Fibroblast of the conjunctiva (primary cell): ENCODE measurements around the gene SH3GL3.

Experiments
- DNase-seq: peaks from one replicate; pipeline ENCODE4 v3.0.0-alpha.2; 2010; ENCODE audit warnings: low read depth

The SH3GL3 gene

DNA sequence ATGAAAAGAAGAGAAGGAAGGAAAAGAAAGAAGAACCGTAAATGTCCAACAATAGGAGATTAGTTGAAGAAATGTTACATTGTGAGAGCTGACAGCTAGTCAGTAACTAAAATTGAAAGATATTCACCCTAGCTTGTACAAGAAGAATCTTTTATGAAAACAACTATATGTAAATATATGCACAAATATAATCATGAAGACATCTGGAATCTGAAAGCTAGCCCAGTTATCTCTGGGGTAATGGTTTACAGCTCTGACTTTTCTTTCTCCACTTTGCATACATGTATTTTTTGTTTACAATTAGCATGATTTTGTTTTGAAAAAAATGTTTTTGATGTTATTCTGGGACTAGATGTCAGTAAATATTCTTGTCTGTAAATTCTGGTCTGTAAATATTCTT is 169.7 kb downstream of the SH3GL3 start:
- no peak for DNase-seq

DNA sequence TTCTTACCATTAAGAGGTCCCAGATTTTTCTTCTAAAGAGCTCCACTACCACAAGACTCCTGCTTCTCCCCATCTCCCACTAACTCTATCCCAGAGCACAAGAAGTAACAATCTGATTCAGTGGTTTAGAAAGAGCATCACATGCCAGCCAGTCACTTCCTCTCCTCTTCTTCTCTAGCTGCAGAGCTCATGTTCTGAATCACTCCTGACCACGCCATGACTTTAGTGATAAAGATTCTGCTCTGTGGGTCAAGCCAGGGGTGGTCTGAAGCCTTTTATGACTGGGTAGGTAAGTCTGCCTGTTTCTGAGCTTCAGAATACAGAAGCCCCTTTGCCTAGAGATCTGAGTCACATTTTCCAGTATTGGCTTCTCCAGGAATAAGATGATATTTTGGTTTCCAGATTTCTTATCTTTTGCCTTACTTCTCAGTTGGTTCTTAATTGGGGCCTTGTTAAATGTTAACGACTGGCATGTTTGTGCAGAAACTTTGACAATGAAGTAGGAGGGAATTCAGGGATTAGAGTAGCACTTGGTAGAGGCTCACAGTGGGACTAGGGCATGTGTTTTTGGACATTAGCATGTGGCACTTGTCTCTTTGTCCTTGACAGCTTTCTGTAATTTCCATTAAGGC is 179.1 kb downstream of the SH3GL3 start:
- no peak for DNase-seq

GRCh38 chr15:83631534-83631933 is 184.4 kb downstream of the SH3GL3 start:
- DNase-seq, result no peak

GRCh38 chr15:83643201-83643600 is 196.1 kb downstream of the SH3GL3 start:
- DNase-seq, result no peak

- no peak for DNase-seq
Measured at GRCh38 chr15:83644439-83644838, 197.3 kb downstream of the SH3GL3 start.

DNA sequence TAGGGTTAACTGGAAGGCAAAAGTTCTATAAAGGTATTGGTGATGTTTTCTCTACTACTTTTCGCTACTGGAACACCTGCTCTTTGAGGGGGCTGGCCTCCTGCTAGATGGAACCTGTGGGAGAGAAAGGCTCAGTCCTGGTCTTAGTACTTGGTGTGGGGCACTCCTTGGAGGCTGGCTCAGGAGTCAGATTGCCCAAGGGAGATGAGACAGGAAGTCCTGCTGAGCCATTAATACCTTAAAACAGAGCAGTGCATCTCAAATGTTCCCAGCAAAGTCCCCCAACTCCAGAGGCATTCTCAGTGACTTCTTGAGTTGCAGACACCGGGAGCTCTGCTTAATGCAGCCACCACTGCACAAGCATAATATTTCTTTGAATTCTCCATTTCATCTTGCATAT is 203.7 kb downstream of the SH3GL3 start:
- no peak for DNase-seq

DNA sequence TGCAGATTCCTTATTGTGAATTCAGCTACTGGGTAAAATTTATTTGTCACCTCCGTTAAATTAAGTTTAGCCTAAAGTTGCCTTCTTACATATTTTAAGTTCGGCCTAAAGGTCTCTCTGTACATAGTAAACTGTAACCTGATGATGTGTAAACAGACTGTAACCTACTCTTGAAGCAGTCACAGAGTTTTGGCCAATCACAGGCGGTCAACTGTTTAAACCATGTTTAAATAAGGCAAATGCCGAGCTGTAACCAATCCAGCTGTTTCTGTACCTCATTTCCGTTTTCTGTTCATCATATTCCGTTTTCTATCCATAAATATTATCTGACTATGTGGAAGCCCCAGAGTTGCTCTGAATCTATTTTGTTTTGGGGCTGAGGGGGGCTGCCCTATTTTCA is 204.4 kb downstream of the SH3GL3 start:
- no peak for DNase-seq

DNA sequence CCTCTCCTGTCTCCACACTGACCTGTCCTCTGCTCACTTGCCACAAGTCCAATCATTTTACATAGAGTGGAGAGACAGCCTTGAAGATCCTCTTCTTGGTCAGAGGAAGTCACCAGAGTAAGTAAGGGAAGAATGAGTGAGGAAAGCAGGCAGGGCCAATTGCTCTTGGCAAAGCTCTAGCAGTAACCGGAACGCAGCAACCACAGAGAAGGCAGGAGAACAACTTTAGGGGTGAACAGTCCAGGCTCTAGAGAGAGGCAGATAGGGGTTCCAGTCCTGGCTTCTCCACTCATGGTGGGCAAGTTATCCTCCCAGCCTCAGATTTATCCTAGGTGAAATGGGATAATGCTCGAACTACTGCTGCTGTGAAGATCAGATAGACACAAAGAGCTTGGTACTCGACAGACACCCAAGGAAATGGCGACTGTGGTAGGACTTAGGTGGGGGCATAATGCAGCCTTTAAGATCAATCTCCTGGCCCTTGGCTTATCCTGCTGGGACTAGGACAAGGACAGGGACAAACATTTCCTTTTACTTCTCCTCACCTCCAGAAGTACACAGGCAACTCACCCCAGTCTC is 205.6 kb downstream of the SH3GL3 start:
- no peak for DNase-seq

DNA sequence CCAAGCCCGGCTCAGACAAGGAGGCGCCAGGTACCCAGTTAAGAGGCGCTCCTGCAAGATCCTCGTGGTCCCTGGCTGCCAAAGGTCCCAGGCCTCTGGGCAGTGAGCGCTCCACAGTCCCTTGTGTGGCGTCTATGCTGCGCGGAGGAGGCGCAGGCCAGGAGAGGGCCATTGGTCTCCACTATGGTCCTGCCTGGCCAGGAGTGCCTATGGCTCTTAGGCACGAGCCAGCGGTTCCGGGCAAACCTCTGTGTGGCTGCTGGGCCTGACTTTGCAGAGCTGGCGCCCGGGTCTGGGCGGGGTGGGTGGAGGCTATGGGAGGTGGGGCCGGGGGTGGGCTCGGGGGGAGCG is 206.1 kb downstream of the SH3GL3 start:
- DNase-seq, result no peak

GRCh38 chr15:83653639-83654378 is 206.7 kb downstream of the SH3GL3 start, which contains the start of gene ADAMTSL3:
TSS of gene ADAMTSL3 (plus strand) at chr15:83654123. CDS start at chr15:83655762, 1,639 bp downstream.
- no peak for DNase-seq

GRCh38 chr15:83654379-83655236 is 207.5 kb downstream of the SH3GL3 start:
- no peak for DNase-seq

DNA sequence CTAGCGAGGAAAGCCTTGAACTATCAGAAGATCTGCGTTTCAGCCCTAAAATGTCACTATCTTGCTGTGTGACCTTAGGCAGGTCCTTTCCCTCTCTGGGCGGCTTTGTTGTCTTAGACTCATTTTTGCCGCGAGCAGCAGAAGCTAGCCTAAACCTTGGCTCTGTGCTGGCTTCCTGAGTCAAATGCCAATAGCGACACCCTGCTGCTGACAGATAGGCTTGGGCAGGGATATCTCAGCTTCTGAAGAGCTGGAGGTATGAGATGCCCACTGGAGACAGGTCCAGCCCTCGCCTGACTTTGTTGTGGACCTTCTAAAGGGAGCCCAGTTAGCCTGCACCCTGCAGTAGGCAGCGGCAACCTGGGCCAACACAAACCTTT is 208.1 kb downstream of the SH3GL3 start:
- DNase-seq, result no peak

DNA sequence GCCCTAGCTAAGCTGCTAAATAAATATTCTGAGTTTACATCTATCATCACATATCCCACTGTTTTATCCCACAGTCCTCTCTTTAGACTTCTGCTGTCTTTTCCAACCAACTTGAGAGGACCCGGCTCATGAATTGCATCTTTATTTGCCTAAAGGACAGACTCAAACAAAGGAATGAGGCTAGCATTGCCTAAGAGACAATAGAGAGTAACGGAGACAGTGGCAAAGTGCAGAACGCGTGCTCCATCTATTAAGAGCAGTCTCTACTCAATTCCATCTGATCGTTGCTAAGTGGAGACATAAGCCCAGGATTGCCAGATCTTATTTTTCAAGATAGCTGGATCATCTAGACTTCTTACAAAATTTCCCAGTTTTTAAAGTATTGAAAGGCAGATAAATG is 209.1 kb downstream of the SH3GL3 start:
- DNase-seq, result no peak

DNA sequence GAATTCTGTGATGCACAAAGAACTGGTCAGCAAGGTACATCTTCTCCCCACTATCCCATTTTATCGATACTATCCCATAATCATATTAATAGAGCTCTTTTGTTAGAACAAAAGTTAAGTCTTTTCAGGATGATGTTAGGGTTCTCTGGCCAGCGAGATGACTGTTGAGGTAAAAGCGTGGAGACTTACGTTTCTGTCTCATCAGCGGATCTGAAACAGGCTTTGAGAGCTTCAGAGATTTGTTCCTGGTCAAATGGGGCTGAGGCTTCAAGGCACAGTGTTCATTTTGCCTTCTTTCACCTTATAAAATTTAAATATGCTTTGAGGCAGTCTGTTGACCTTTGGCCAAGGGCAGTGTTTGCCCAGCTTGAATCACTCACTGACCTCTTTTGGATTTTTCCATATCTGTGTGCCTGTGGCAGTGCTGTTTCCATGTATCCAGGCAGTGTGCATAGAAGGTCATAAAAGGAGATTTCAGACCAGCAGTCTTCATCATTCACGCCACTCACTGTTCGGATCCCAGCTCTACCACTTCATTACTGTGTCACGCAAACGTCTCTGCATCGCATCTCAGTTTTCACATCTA is 209.9 kb downstream of the SH3GL3 start:
- DNase-seq, result no peak

- DNase-seq, result no peak
Measured at GRCh38 chr15:83657549-83657948, 210.4 kb downstream of the SH3GL3 start.

DNA sequence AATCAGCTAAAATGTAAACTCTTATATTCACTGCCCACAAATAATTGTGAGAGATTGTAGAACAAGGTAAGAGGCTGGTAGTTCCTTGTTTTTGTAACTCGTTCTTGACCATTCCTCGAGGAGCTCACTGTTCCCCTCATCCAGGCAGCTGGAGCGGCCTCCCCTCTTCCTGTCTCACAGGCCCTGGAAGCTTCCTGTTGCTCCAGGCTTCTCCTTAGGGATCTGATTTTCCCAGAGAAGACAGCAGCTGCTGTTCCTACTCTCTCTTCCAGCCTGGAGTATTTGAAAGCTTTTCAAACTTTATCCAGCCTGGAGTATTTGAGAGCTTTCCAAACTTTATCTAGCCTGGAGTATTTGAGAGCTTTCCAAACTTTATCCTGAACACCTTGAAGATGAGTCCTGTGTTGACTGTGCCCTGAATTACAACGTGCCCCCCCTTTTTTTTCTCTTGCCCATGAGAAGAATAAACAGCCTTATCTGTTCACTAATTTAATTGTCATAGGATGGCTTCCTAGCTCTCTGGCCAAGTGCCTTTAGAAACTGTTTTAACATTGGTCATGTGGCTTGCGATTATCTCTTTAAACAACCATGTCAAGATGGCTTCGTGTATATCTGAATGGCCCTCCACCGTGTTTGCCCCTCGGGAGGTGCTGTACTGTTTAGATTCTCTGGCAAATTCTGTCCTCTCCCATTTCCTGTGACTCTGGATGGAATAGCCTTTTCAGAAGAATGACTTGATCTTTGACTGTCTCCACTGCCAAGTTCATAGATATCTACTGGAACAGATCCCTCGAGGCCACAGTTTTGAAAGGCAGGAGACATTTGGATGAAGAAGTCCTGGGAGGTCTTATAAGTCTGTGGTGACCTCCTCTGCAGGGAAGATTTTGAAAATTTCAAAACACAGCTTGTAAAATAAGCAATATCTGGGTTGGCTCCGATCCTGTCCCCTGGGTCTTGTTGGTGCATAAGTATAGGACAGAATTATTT is 211.6 kb downstream of the SH3GL3 start:
- no peak for DNase-seq

DNA sequence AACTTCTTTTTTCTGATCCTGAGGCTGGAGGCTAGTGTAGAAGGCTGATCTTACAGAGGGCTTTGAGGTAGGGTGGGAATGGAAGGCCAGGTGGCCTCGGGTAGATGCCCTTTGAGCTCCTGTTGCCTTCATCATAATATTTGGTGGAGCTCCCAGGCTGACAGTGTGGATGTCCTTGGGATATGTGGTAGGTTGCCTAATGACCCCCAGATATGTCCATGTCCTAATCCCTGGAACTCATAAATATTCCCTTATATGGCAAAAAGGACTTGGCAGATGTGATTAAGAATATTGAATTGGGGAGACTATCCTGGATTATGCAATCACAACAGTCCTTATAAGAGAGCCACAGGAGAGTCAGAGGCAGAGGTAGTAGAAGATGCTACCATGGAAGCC is 212.3 kb downstream of the SH3GL3 start:
- no peak for DNase-seq

DNA sequence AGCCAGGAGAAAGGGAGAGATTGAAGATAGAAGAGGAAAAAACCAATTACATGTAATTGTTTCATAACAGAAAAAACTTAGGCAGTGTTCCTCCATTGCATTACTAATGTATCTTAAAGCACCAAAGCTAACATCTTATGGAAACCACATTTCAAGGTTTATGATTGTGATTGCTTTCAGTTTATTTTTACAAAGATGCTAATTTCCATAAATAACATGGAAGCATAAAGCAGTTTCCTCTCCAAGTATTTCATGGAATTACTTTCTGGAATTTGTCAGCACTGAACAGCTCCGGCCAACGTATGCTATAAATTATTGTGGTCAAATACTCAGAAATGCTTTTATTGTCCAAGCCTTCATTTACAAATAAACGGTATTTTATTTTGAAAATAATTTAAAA is 218.3 kb downstream of the SH3GL3 start:
- DNase-seq, result no peak
